ENCODE measurements around the gene CRHR2. TPM values are rescaled to one million over a fixed set of nuclear protein-coding genes. Genes with fewer than 3 reads are reported as not detected.

Gene CRHR2
- total RNA-seq, 1 experiment from 2014 or later, result not detected

DNA sequence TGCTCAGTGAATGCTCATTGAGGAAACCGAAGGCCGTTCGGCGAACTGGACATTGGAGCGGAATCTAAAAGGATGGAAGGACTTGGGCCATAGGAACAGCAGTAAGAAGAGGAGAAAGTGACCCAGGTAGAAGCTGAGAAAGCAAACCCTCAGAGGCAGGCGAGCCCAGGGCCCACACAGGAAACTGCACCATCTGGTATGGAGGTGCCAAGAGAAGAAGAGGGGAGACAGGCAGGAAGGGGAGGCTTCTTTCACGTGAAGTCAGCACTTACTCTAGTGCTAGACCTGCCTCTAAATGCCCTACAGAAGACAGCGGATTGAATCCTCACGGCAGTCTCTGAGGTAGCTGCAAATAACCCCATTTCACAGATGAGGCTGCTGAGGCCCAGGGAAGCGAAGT is 10.2 kb upstream of the CRHR2 start:
- no peaks in the 10 kb centered on the region for H3K27me3 Mint-ChIP-seq (ENCODE audit: insufficient read depth, unreplicated experiment)
- no peak for DNase-seq
- 0 out of 2 replicates have a peak, but pooled peaks cover 4% of the 10 kb centered on the region for H3K4me1 ChIP-seq
- peaks cover 7% of the 10 kb centered on the region for H3K4me1 Mint-ChIP-seq (ENCODE audit: low read depth, unreplicated experiment)
- TF ChIP-seq, protein P1, sequence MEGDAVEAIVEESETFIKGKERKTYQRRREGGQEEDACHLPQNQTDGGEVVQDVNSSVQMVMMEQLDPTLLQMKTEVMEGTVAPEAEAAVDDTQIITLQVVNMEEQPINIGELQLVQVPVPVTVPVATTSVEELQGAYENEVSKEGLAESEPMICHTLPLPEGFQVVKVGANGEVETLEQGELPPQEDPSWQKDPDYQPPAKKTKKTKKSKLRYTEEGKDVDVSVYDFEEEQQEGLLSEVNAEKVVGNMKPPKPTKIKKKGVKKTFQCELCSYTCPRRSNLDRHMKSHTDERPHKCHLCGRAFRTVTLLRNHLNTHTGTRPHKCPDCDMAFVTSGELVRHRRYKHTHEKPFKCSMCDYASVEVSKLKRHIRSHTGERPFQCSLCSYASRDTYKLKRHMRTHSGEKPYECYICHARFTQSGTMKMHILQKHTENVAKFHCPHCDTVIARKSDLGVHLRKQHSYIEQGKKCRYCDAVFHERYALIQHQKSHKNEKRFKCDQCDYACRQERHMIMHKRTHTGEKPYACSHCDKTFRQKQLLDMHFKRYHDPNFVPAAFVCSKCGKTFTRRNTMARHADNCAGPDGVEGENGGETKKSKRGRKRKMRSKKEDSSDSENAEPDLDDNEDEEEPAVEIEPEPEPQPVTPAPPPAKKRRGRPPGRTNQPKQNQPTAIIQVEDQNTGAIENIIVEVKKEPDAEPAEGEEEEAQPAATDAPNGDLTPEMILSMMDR (IDR thresholded peaks at IDR 0.05; ENCODE audit: insufficient read depth in 1 of 2, low read depth in 1 of 2, low read length in 1 of 2, severe bottlenecking in 1 of 2, unreplicated experiment in 1 of 2), result no peak
- POLR2A ChIA-PET, result no interaction called here
- no peaks in the 10 kb centered on the region for H3K36me3 ChIP-seq (ENCODE audit: control insufficient read depth, insufficient read depth, low read length)
- H3K27me3 ChIP-seq (replicated peaks; ENCODE audit: control insufficient read depth, insufficient read depth, low read length), result no peaks in the 10 kb centered on the region
- intact Hi-C loops (cut with micrococcal nuclease; ENCODE audit: unreplicated experiment), result no loop called here
- H3K9me3 ChIP-seq, result no peaks in the 10 kb centered on the region
- H3K36me3 Mint-ChIP-seq (ENCODE audit: insufficient read depth, unreplicated experiment), result no peaks in the 10 kb centered on the region
- H3K4me3 Mint-ChIP-seq (ENCODE audit: unreplicated experiment), result no peak overlapping the region
- no peaks in the 10 kb centered on the region for H3K9me3 Mint-ChIP-seq (ENCODE audit: unreplicated experiment)
- CTCF ChIA-PET, result no interaction called here
- no TSS peak for BruUV-seq (replicated peaks)
- H3K4me3 ChIP-seq (ENCODE audit: low read depth, low read length), result no peak overlapping the region
- H3K27ac Mint-ChIP-seq (ENCODE audit: unreplicated experiment), result no peak overlapping the region

DNA sequence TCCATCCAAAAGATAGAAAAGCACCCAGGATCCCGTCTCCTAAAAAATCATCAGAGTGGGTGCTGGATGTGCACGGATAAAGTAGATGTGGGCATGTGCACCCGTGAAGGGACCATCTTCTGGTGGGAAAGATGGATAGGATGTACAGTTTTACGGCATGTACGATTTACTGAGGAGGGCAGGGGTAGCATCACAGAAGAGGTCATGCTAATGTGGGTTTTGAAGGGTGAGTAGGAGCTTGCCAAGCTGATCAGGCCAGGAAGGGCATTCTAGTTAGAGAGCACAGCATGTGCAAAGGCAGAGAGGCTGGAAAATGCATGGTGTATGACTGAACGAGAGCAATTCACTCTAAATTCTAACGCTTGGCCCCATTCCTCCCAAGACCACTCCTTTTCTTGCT is 7.8 kb upstream of the CRHR2 start:
- Histone ChIP-seq H3K36me3 (ENCODE audit: control insufficient read depth, insufficient read depth, low read length) (no peaks in the 10 kb centered on the region), H3K9me3 (no peaks in the 10 kb centered on the region), H3K4me3 (ENCODE audit: low read depth, low read length) (no peak overlapping the region), H3K4me1 (0 out of 2 replicates have a peak, but pooled peaks cover 4% of the 10 kb centered on the region), H3K27me3 (replicated peaks; ENCODE audit: control insufficient read depth, insufficient read depth, low read length) (no peaks in the 10 kb centered on the region)
- BruUV-seq (replicated peaks), result no TSS peak
- TF ChIP-seq, protein P1 (IDR thresholded peaks at IDR 0.05; ENCODE audit: insufficient read depth in 1 of 2, low read depth in 1 of 2, low read length in 1 of 2, severe bottlenecking in 1 of 2, unreplicated experiment in 1 of 2), result no peak
- peaks cover 7% of the 10 kb centered on the region for H3K4me1 Mint-ChIP-seq (ENCODE audit: low read depth, unreplicated experiment)
- intact Hi-C loops (cut with micrococcal nuclease; ENCODE audit: unreplicated experiment), result no loop called here
- DNase-seq, result no peak
- POLR2A ChIA-PET, result no interaction called here
- no peak overlapping the region for H3K27ac Mint-ChIP-seq (ENCODE audit: unreplicated experiment)
- no peak overlapping the region for H3K4me3 Mint-ChIP-seq (ENCODE audit: unreplicated experiment)
- no peaks in the 10 kb centered on the region for H3K36me3 Mint-ChIP-seq (ENCODE audit: insufficient read depth, unreplicated experiment)
- no peaks in the 10 kb centered on the region for H3K27me3 Mint-ChIP-seq (ENCODE audit: insufficient read depth, unreplicated experiment)
- CTCF ChIA-PET, result no interaction called here
- H3K9me3 Mint-ChIP-seq (ENCODE audit: unreplicated experiment), result no peaks in the 10 kb centered on the region

DNA sequence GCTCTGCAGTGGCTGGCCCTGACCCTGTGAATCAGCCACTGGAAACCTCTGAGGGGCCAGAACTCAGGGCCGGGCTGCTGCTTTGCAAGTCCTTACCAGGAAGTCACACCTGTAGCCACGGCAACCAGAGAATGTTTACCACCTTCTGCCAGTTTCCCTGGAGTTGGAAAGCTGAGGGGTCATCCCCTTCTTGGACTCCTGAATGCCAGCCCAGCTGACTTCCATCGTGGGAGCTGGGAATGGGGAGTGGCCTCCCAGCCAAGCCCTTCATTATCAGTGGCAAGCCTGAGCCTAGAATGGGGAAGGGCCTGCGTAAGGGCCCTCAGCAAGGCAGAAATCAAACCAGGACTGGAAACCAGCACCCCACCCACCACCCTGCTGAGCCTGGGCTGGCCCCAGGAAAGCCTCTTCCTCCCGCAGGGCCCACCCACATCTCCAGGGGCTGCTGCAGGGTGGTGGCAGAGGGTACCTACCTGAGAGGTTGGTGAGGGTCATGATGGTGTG is 6.5 kb upstream of the CRHR2 start:
- no peak overlapping the region for H3K4me3 Mint-ChIP-seq (ENCODE audit: unreplicated experiment)
- CTCF ChIA-PET, result no interaction called here
- H3K27me3 Mint-ChIP-seq (ENCODE audit: insufficient read depth, unreplicated experiment), result no peaks in the 10 kb centered on the region
- no peaks in the 10 kb centered on the region for H3K9me3 Mint-ChIP-seq (ENCODE audit: unreplicated experiment)
- Histone ChIP-seq H3K4me1 (peaks cover 9% of the 10 kb centered on the region; the same call in 1 of the 2 replicates), H3K36me3 (ENCODE audit: control insufficient read depth, insufficient read depth, low read length) (no peaks in the 10 kb centered on the region), H3K4me3 (ENCODE audit: low read depth, low read length) (no peak overlapping the region), H3K27me3 (replicated peaks; ENCODE audit: control insufficient read depth, insufficient read depth, low read length) (no peaks in the 10 kb centered on the region), H3K9me3 (no peaks in the 10 kb centered on the region)
- H3K4me1 Mint-ChIP-seq (ENCODE audit: low read depth, unreplicated experiment), result peaks cover 6% of the 10 kb centered on the region
- POLR2A ChIA-PET, result no interaction called here
- intact Hi-C loops (cut with micrococcal nuclease; ENCODE audit: unreplicated experiment), result no loop called here
- TF ChIP-seq, protein P1 (IDR thresholded peaks at IDR 0.05; ENCODE audit: insufficient read depth in 1 of 2, low read depth in 1 of 2, low read length in 1 of 2, severe bottlenecking in 1 of 2, unreplicated experiment in 1 of 2), result no peak
- H3K36me3 Mint-ChIP-seq (ENCODE audit: insufficient read depth, unreplicated experiment), result no peaks in the 10 kb centered on the region
- no TSS peak for BruUV-seq (replicated peaks)
- H3K27ac Mint-ChIP-seq (ENCODE audit: unreplicated experiment), result no peak overlapping the region
- no peak for DNase-seq

All from Caco-2 (cell line).